Liver (tissue), 3 donors: ENCODE data around the gene OPHN1.

Source experiments
- CTCF ChIP-seq: fragments of 150-350 bp; IDR thresholded peaks from 2 replicates; pipeline ENCODE4 v1.5.1; 2017; ENCODE audit warnings: improper control_type of control experiment, low read depth, low read length; ENCODE audit not compliant: missing input control
- FOXA2 ChIP-seq: IDR thresholded peaks from 2 replicates; pipeline ENCODE4 v1.6.1; 2016; ENCODE audit warnings: antibody characterized with exemption
- GABPA ChIP-seq, 2 donors: IDR thresholded peaks in 1 of 2; conservative IDR thresholded peaks in 1 of 2; 2 replicates each; pipeline ENCODE4 v1.6.1; 2016; ENCODE audit warnings: antibody characterized with exemption in 2 of 2, mild to moderate bottlenecking in 1 of 2, moderate library complexity in 1 of 2
- HNF4A ChIP-seq, 2 donors: conservative IDR thresholded peaks; 2 replicates each; pipeline ENCODE4 v1.6.1; 2016; ENCODE audit warnings: antibody characterized with exemption in 2 of 2, mild to moderate bottlenecking in 2 of 2
- JUND ChIP-seq, 2 donors: IDR thresholded peaks; 2 replicates each; pipeline ENCODE4 v1.6.1; 2016; ENCODE audit warnings: antibody characterized with exemption in 2 of 2
- MAX ChIP-seq: IDR thresholded peaks from 2 replicates; pipeline ENCODE4 v1.6.1; 2016; ENCODE audit warnings: antibody characterized with exemption
- NR2F2 ChIP-seq: IDR thresholded peaks from 2 replicates; pipeline ENCODE4 v1.6.1; 2016; ENCODE audit warnings: antibody characterized with exemption
- RAD21 ChIP-seq, 2 donors: IDR thresholded peaks; 2 replicates each; pipeline ENCODE4 v1.6.1; 2016; ENCODE audit warnings: antibody characterized with exemption in 2 of 2, mild to moderate bottlenecking in 2 of 2
- RXRA ChIP-seq, 2 donors: IDR thresholded peaks; 2 replicates each; pipeline ENCODE4 v1.6.1; 2017 to 2018; ENCODE audit warnings: antibody characterized with exemption in 2 of 2, mild to moderate bottlenecking in 1 of 2
- SP1 ChIP-seq: IDR thresholded peaks from 2 replicates; pipeline ENCODE4 v1.6.1; 2018; ENCODE audit warnings: antibody characterized with exemption, mild to moderate bottlenecking
- TAF1 ChIP-seq: conservative IDR thresholded peaks from 2 replicates; pipeline ENCODE4 v1.6.1; 2016; ENCODE audit warnings: antibody characterized with exemption, mild to moderate bottlenecking
- YY1 ChIP-seq: IDR thresholded peaks from 2 replicates; pipeline ENCODE4 v1.6.1; 2016; ENCODE audit warnings: antibody characterized with exemption, mild to moderate bottlenecking
- TF ChIP-seq, protein P1 (sequence below): IDR thresholded peaks from 2 replicates; pipeline ENCODE4 v1.6.1; 2016; ENCODE audit warnings: antibody characterized with exemption, mild to moderate bottlenecking
- TF ChIP-seq, protein P2 (sequence below): IDR thresholded peaks from 2 replicates; pipeline ENCODE4 v1.6.1; 2016; ENCODE audit warnings: antibody characterized with exemption
- donor health status: healthy.
- donor health status: healthy.

DNA sequence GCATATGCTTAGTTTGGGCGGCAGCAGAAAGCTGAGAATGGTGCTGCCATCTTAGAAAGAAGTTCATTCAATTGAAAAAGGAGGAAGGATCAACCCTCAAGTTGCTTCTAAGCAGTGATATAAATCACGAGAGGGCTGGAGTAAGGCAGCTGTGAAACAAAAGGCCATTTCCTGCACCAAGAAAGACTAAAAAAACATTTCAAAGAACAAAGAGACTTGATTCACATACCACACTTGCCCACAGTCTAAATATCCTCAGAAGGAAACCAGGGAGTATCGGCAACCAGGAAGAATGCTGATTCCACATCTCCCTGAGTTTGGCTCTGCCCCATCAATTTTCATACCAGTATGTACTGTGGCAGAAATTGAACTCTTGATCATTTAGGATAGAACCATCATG lies 240.1 kb downstream of the OPHN1 start:
- no peak for TF ChIP-seq CTCF
- no peak for TF ChIP-seq MAX
- no peak for TF ChIP-seq GABPA (IDR thresholded peaks at IDR 0.05 in 1 of 2, conservative IDR thresholded peaks at IDR 0.05 in 1 of 2)
- no peak for TF ChIP-seq TAF1
- TF ChIP-seq RAD21 (IDR thresholded peaks at IDR 0.05): no peak
- TF ChIP-seq RXRA (IDR thresholded peaks at IDR 0.05): no peak
- TF ChIP-seq FOXA2: no peak
- no peak for TF ChIP-seq YY1
- TF ChIP-seq NR2F2: no peak
- TF ChIP-seq SP1: no peak
- TF ChIP-seq, protein P1, sequence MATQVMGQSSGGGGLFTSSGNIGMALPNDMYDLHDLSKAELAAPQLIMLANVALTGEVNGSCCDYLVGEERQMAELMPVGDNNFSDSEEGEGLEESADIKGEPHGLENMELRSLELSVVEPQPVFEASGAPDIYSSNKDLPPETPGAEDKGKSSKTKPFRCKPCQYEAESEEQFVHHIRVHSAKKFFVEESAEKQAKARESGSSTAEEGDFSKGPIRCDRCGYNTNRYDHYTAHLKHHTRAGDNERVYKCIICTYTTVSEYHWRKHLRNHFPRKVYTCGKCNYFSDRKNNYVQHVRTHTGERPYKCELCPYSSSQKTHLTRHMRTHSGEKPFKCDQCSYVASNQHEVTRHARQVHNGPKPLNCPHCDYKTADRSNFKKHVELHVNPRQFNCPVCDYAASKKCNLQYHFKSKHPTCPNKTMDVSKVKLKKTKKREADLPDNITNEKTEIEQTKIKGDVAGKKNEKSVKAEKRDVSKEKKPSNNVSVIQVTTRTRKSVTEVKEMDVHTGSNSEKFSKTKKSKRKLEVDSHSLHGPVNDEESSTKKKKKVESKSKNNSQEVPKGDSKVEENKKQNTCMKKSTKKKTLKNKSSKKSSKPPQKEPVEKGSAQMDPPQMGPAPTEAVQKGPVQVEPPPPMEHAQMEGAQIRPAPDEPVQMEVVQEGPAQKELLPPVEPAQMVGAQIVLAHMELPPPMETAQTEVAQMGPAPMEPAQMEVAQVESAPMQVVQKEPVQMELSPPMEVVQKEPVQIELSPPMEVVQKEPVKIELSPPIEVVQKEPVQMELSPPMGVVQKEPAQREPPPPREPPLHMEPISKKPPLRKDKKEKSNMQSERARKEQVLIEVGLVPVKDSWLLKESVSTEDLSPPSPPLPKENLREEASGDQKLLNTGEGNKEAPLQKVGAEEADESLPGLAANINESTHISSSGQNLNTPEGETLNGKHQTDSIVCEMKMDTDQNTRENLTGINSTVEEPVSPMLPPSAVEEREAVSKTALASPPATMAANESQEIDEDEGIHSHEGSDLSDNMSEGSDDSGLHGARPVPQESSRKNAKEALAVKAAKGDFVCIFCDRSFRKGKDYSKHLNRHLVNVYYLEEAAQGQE: no peak
- TF ChIP-seq JUND (IDR thresholded peaks at IDR 0.05): no peak
- TF ChIP-seq HNF4A (conservative IDR thresholded peaks at IDR 0.05): no peak
- TF ChIP-seq, protein P2, sequence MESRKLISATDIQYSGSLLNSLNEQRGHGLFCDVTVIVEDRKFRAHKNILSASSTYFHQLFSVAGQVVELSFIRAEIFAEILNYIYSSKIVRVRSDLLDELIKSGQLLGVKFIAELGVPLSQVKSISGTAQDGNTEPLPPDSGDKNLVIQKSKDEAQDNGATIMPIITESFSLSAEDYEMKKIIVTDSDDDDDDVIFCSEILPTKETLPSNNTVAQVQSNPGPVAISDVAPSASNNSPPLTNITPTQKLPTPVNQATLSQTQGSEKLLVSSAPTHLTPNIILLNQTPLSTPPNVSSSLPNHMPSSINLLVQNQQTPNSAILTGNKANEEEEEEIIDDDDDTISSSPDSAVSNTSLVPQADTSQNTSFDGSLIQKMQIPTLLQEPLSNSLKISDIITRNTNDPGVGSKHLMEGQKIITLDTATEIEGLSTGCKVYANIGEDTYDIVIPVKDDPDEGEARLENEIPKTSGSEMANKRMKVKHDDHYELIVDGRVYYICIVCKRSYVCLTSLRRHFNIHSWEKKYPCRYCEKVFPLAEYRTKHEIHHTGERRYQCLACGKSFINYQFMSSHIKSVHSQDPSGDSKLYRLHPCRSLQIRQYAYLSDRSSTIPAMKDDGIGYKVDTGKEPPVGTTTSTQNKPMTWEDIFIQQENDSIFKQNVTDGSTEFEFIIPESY: no peak
